Activated CD8-positive, alpha-beta T cell treated with anti-CD3 and anti-CD28 coated beads, Interleukin-2, amount 10 ng/mL, durations not matched to agents 7 days and 5 days (primary cell): Measurements from ENCODE around the gene CPNE6. TPM values are rescaled to one million over a fixed set of nuclear protein-coding genes. Genes with fewer than 3 reads are reported as not detected.

Experiments used
- ATAC-seq: fragments of 150-1000 bp; cut with Tn5 transposase; one replicate; pipeline ENCODE4 v1.10.0; 2021; ENCODE audit warnings: moderate library complexity
- CTCF ChIA-PET: fragments of 350-600 bp; sonication (Branson Sonifier 250); formaldehyde crosslinking; loops from one replicate; lab custom pipeline; 2021; ENCODE audit warnings: antibody characterized with exemption; lab: Charles Lee
- POLR2A ChIA-PET: fragments of 350-600 bp; sonication (Branson Sonifier 250); formaldehyde crosslinking; loops from one replicate; lab custom pipeline; 2021; ENCODE audit warnings: antibody characterized with exemption; lab: Charles Lee
- DNase-seq: peaks from one replicate; pipeline ENCODE4 v3.0.0-alpha.2; 2020
- H3K27ac Mint-ChIP-seq: one replicate; pipeline ENCODE4 v1.8.0; 2021; ENCODE audit warnings: mild to moderate bottlenecking, mixed read lengths
- H3K27me3 Mint-ChIP-seq: one replicate; pipeline ENCODE4 v1.8.0; 2021; ENCODE audit warnings: low read depth, mixed read lengths
- H3K36me3 Mint-ChIP-seq: one replicate; pipeline ENCODE4 v1.8.0; 2021; ENCODE audit warnings: low read depth, mixed read lengths
- H3K4me1 Mint-ChIP-seq: one replicate; pipeline ENCODE4 v1.8.0; 2021; ENCODE audit warnings: low read depth, mixed read lengths
- H3K4me3 Mint-ChIP-seq: one replicate; pipeline ENCODE4 v1.8.0; 2021; ENCODE audit warnings: mild to moderate bottlenecking, mixed read lengths
- H3K9me3 Mint-ChIP-seq: one replicate; pipeline ENCODE4 v1.8.0; 2022; ENCODE audit warnings: mixed read lengths; ENCODE audit not compliant: insufficient read depth
- total RNA-seq, 2 experiments: library from RNA; stranded (reverse); gene quantifications; one replicate each; pipeline ENCODE4 v1.2.3, GENCODE V29; 2021

Gene CPNE6
- total RNA-seq, 2 experiments from 2014 or later = 0.10 TPM; not detected in 1

- no peak for ATAC-seq
- no peaks in the 10 kb centered on the region for H3K9me3 Mint-ChIP-seq
Measured at GRCh38 chr14:24108336-24108874, 37.0 kb downstream of the CPNE6 start.

GRCh38 chr14:24110060-24110459 is 38.7 kb downstream of the CPNE6 start:
- ChIA-PET POLR2A (interaction anchor here (0.8 to 6.7 kb wide), 7 partner anchors 16 to 85 kb away, joined by 3 to 89 read pairs (median 12); partner anchors contain the start of genes IRF9, PCK2, PSME2 and RNF31), CTCF (interaction anchor here (0.6 to 9.5 kb wide), 16 partner anchors 9 to 640 kb away, joined by 3 to 315 read pairs (median 4); partner anchors contain the start of genes IRF9, NGDN, PCK2 and PSME1)
- H3K4me1 Mint-ChIP-seq = peaks cover 42% of the 10 kb centered on the region
- H3K9me3 Mint-ChIP-seq = no peaks in the 10 kb centered on the region
- no peak overlapping the region for H3K27ac Mint-ChIP-seq
- DNase-seq = no peak
- peaks cover 7% of the 10 kb centered on the region for H3K36me3 Mint-ChIP-seq
- no peak for ATAC-seq
- no peaks in the 10 kb centered on the region for H3K27me3 Mint-ChIP-seq
- H3K4me3 Mint-ChIP-seq = no peak overlapping the region

More at GRCh38 chr14:24108336-24108874, 37.0 kb downstream of the CPNE6 start:
- Mint-ChIP-seq H3K27ac (peak overlapping the region; percentile 97), H3K4me3 (no peak overlapping the region), H3K4me1 (peaks cover 42% of the 10 kb centered on the region), H3K36me3 (peaks cover 21% of the 10 kb centered on the region), H3K27me3 (no peaks in the 10 kb centered on the region)
- POLR2A ChIA-PET = interaction anchor here (0.7 to 6.7 kb wide), 13 partner anchors 14 to 155 kb away, joined by 3 to 89 read pairs (median 4); partner anchors contain the start of genes DHRS4, IRF9, PCK2 and PSME1
- no peak for DNase-seq
- CTCF ChIA-PET = interaction anchor here (0.6 to 9.5 kb wide), 48 partner anchors 9 to 476 kb away, joined by 3 to 315 read pairs (median 5); partner anchors contain the start of genes CARMIL3, CHMP4A, DHRS1 and DHRS4L2

- POLR2A ChIA-PET = interaction anchor here (0.8 to 6.7 kb wide), 4 partner anchors 16 to 85 kb away, joined by 3 to 89 read pairs (median 20); partner anchors contain the start of genes IRF9, PCK2 and TM9SF1
- no peaks in the 10 kb centered on the region for H3K9me3 Mint-ChIP-seq
- peaks cover 9% of the 10 kb centered on the region for H3K36me3 Mint-ChIP-seq
- ATAC-seq (no peak), DNase-seq (no peak)
- peaks cover 45% of the 10 kb centered on the region for H3K4me1 Mint-ChIP-seq
- CTCF ChIA-PET = interaction anchor here (0.8 to 9.5 kb wide), 13 partner anchors 10 to 479 kb away, joined by 3 to 315 read pairs (median 4); partner anchors contain the start of genes IRF9, PCK2, PSME1 and PSME2
- H3K4me3 Mint-ChIP-seq = no peak overlapping the region
- H3K27me3 Mint-ChIP-seq = no peaks in the 10 kb centered on the region
- H3K27ac Mint-ChIP-seq = no peak overlapping the region
Measured at GRCh38 chr14:24110523-24110922, 39.2 kb downstream of the CPNE6 start.

GRCh38 chr14:24113379-24113800 is 42.0 kb downstream of the CPNE6 start:
- H3K27me3 Mint-ChIP-seq = no peaks in the 10 kb centered on the region
- no peak for ATAC-seq
- ChIA-PET CTCF (interaction anchor here (1.0 to 5.0 kb wide), 13 partner anchors 9 to 158 kb away, joined by 3 to 43 read pairs (median 8); partner anchors contain the start of genes CARMIL3, CHMP4A, EMC9 and IRF9), POLR2A (interaction anchor here (1.1 to 6.9 kb wide), 17 partner anchors 10 to 129 kb away, joined by 3 to 119 read pairs (median 12); partner anchors contain the start of genes CARMIL3, CHMP4A, EMC9 and FITM1)
- no peak for DNase-seq
- no peaks in the 10 kb centered on the region for H3K9me3 Mint-ChIP-seq
- peaks cover 34% of the 10 kb centered on the region for H3K36me3 Mint-ChIP-seq
- peak overlapping the region; percentile 99 for H3K27ac Mint-ChIP-seq
- peak overlapping the region; percentile 96 for H3K4me3 Mint-ChIP-seq
- H3K4me1 Mint-ChIP-seq = peaks cover 47% of the 10 kb centered on the region

- POLR2A ChIA-PET = interaction anchor here (0.8 to 6.9 kb wide), 29 partner anchors 8 to 128 kb away, joined by 3 to 119 read pairs (median 8); partner anchors contain the start of genes CARMIL3, CHMP4A, EMC9 and FITM1
- H3K4me3 Mint-ChIP-seq = peak overlapping the region; percentile 96
- H3K9me3 Mint-ChIP-seq = no peaks in the 10 kb centered on the region
- DNase-seq (peak; percentile 88), ATAC-seq (no peak)
- H3K27ac Mint-ChIP-seq = peak overlapping the region; percentile 99
- peaks cover 40% of the 10 kb centered on the region for H3K36me3 Mint-ChIP-seq
- no peaks in the 10 kb centered on the region for H3K27me3 Mint-ChIP-seq
- CTCF ChIA-PET = interaction anchor here (0.7 to 5.0 kb wide), 20 partner anchors 8 to 318 kb away, joined by 3 to 43 read pairs (median 5); partner anchors contain the start of genes CARMIL3, CHMP4A, CIDEB and EMC9
- H3K4me1 Mint-ChIP-seq = peaks cover 44% of the 10 kb centered on the region
Measured at GRCh38 chr14:24113801-24114531, 42.6 kb downstream of the CPNE6 start.

GRCh38 chr14:24114532-24115421 is 43.4 kb downstream of the CPNE6 start, which contains the start of the genes DCAF11 and NRL:
TSS of gene DCAF11 (plus strand) at chr14:24114777. CDS start at chr14:24115595, 818 bp downstream.
TSS of gene NRL (minus strand) at chr14:24114949. CDS start at chr14:24082848, 32,101 bp downstream.
- ChIA-PET CTCF (interaction anchor here (0.6 to 5.0 kb wide), 22 partner anchors 7 to 317 kb away, joined by 3 to 43 read pairs (median 5); partner anchors contain the start of genes CIDEB, EMC9, FITM1 and IRF9), POLR2A (interaction anchor here (0.8 to 6.9 kb wide), 29 partner anchors 9 to 185 kb away, joined by 3 to 119 read pairs (median 8); partner anchors contain the start of genes CARMIL3, EMC9, FITM1 and IRF9)
- Mint-ChIP-seq H3K27ac (peak within 1 kb of the TSS; percentile 99), H3K36me3 (peaks cover 48% of the 10 kb centered on the region), H3K4me3 (peak within 1 kb of the TSS; percentile 96), H3K27me3 (no peaks in the 10 kb centered on the region), H3K4me1 (peaks cover 38% of the 10 kb centered on the region), H3K9me3 (no peaks in the 10 kb centered on the region)
- ATAC-seq = peak; percentile 92
- DNase-seq = peak; percentile 99

- Mint-ChIP-seq H3K4me3 (peak overlapping the region; percentile 96), H3K27ac (peak overlapping the region; percentile 99), H3K27me3 (no peaks in the 10 kb centered on the region), H3K9me3 (no peaks in the 10 kb centered on the region), H3K4me1 (peaks cover 32% of the 10 kb centered on the region), H3K36me3 (peaks cover 51% of the 10 kb centered on the region)
- ChIA-PET POLR2A (interaction anchor here (0.9 to 6.9 kb wide), 15 partner anchors 10 to 184 kb away, joined by 3 to 119 read pairs (median 14); partner anchors contain the start of genes EMC9, FITM1, IRF9 and MDP1), CTCF (interaction anchor here (0.6 to 5.0 kb wide), 22 partner anchors 8 to 193 kb away, joined by 3 to 43 read pairs (median 7); partner anchors contain the start of genes CIDEB, EMC9, FITM1 and IRF9)
- DNase-seq = no peak
- no peak for ATAC-seq
Measured at GRCh38 chr14:24115422-24116127, 44.2 kb downstream of the CPNE6 start.

- Mint-ChIP-seq H3K27ac (peak overlapping the region; percentile 99), H3K9me3 (no peaks in the 10 kb centered on the region), H3K27me3 (no peaks in the 10 kb centered on the region), H3K36me3 (peaks cover 54% of the 10 kb centered on the region), H3K4me1 (peaks cover 30% of the 10 kb centered on the region), H3K4me3 (peak overlapping the region; percentile 96)
- DNase-seq (no peak), ATAC-seq (no peak)
- ChIA-PET CTCF (interaction anchor here (0.9 to 5.0 kb wide), 9 partner anchors 11 to 192 kb away, joined by 3 to 43 read pairs (median 8); partner anchors contain the start of genes EMC9, IRF9, PSME1 and PSME2), POLR2A (interaction anchor here (0.6 to 6.9 kb wide), 8 partner anchors 18 to 79 kb away, joined by 3 to 119 read pairs (median 8); partner anchors contain the start of genes FITM1, IRF9, PSME1 and PSME2)
Measured at GRCh38 chr14:24116128-24116814, 44.9 kb downstream of the CPNE6 start.

GRCh38 chr14:24117179-24117578 is 45.8 kb downstream of the CPNE6 start:
- no peak for DNase-seq
- Mint-ChIP-seq H3K36me3 (peaks cover 58% of the 10 kb centered on the region), H3K27me3 (no peaks in the 10 kb centered on the region), H3K4me3 (no peak overlapping the region), H3K9me3 (no peaks in the 10 kb centered on the region), H3K4me1 (peaks cover 29% of the 10 kb centered on the region), H3K27ac (no peak overlapping the region)
- ChIA-PET POLR2A (interaction anchor here (0.9 to 6.9 kb wide), 4 partner anchors 17 to 43 kb away, joined by 3 to 119 read pairs (median 30); partner anchors contain the start of genes EMC9, FITM1, PSME1 and PSME2), CTCF (interaction anchor here (1.2 to 5.0 kb wide), 8 partner anchors 8 to 43 kb away, joined by 4 to 43 read pairs (median 8); partner anchors contain the start of genes EMC9, IRF9, PSME1 and PSME2)
- no peak for ATAC-seq
